Neural cell (in vitro differentiated cells): ENCODE results near the gene PRDM2.

Source experiments
- EP300 ChIP-seq: fragments of 450-650 bp; conservative IDR thresholded peaks from 2 replicates; pipeline ENCODE4 v1.6.1; 2014; ENCODE audit warnings: antibody characterized with exemption, mild to moderate bottlenecking, moderate library complexity; ENCODE audit not compliant: poor library complexity, severe bottlenecking
- EZH2 ChIP-seq: fragments of 200-600, 300-800 bp; shearing (Covaris generic), sonication (generic); IDR thresholded peaks from 2 replicates; pipeline ENCODE4 v1.6.1; 2014; ENCODE audit warnings: antibody characterized with exemption, low read length, borderline replicate concordance, mild to moderate bottlenecking; ENCODE audit not compliant: insufficient read depth, poor library complexity, severe bottlenecking
- MXI1 ChIP-seq: fragments of 450-650 bp; conservative IDR thresholded peaks from 2 replicates; pipeline ENCODE4 v1.6.1; 2014; ENCODE audit warnings: antibody characterized with exemption, mild to moderate bottlenecking; ENCODE audit not compliant: poor library complexity, severe bottlenecking
- POLR2AphosphoS5 ChIP-seq: IDR thresholded peaks from 2 replicates; pipeline ENCODE4 v1.6.1; 2012
- RAD21 ChIP-seq: fragments of 450-650 bp; conservative IDR thresholded peaks from 2 replicates; pipeline ENCODE4 v1.6.1; 2014; ENCODE audit warnings: antibody characterized with exemption, mild to moderate bottlenecking, moderate library complexity
- TF ChIP-seq, protein P1 (sequence below): fragments of 450-650 bp; IDR thresholded peaks from 2 replicates; pipeline ENCODE4 v1.5.1; 2014; ENCODE audit warnings: antibody characterized with exemption, mild to moderate bottlenecking, moderate library complexity; ENCODE audit not compliant: poor library complexity, severe bottlenecking
- TF ChIP-seq, protein P2 (sequence below): IDR thresholded peaks from 2 replicates; pipeline ENCODE4 v1.6.1; 2012; ENCODE audit warnings: borderline replicate concordance

DNA sequence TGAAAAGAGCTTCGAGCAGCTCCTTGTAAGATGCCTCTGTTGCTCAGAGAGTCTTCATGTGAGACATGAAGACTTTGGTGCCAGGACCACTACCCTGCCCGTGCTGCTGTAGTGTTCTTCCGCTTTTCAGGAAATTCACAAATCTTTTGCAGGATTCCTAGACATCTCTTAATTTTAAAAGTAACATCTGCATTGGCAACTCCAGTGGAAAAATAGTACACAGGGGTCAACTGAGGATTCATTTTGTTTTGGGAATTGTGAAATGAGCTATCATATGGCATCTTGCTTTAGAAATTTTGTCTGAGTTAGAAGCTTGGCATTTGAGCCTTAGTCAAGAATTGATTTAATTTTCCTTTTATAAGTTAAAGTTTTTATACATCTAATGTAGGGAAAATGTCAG, 7.2 kb downstream of the PRDM2 start:
- no peak for TF ChIP-seq POLR2AphosphoS5
- TF ChIP-seq EZH2 = no peak
- TF ChIP-seq, protein P1, sequence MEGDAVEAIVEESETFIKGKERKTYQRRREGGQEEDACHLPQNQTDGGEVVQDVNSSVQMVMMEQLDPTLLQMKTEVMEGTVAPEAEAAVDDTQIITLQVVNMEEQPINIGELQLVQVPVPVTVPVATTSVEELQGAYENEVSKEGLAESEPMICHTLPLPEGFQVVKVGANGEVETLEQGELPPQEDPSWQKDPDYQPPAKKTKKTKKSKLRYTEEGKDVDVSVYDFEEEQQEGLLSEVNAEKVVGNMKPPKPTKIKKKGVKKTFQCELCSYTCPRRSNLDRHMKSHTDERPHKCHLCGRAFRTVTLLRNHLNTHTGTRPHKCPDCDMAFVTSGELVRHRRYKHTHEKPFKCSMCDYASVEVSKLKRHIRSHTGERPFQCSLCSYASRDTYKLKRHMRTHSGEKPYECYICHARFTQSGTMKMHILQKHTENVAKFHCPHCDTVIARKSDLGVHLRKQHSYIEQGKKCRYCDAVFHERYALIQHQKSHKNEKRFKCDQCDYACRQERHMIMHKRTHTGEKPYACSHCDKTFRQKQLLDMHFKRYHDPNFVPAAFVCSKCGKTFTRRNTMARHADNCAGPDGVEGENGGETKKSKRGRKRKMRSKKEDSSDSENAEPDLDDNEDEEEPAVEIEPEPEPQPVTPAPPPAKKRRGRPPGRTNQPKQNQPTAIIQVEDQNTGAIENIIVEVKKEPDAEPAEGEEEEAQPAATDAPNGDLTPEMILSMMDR = no peak
- no peak for TF ChIP-seq MXI1
- TF ChIP-seq RAD21 = no peak
- no peak for TF ChIP-seq EP300
- TF ChIP-seq, protein P2, sequence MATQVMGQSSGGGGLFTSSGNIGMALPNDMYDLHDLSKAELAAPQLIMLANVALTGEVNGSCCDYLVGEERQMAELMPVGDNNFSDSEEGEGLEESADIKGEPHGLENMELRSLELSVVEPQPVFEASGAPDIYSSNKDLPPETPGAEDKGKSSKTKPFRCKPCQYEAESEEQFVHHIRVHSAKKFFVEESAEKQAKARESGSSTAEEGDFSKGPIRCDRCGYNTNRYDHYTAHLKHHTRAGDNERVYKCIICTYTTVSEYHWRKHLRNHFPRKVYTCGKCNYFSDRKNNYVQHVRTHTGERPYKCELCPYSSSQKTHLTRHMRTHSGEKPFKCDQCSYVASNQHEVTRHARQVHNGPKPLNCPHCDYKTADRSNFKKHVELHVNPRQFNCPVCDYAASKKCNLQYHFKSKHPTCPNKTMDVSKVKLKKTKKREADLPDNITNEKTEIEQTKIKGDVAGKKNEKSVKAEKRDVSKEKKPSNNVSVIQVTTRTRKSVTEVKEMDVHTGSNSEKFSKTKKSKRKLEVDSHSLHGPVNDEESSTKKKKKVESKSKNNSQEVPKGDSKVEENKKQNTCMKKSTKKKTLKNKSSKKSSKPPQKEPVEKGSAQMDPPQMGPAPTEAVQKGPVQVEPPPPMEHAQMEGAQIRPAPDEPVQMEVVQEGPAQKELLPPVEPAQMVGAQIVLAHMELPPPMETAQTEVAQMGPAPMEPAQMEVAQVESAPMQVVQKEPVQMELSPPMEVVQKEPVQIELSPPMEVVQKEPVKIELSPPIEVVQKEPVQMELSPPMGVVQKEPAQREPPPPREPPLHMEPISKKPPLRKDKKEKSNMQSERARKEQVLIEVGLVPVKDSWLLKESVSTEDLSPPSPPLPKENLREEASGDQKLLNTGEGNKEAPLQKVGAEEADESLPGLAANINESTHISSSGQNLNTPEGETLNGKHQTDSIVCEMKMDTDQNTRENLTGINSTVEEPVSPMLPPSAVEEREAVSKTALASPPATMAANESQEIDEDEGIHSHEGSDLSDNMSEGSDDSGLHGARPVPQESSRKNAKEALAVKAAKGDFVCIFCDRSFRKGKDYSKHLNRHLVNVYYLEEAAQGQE = no peak
